WTC11 (cell line): ENCODE data around the gene R3HCC1L. TPM values are rescaled to one million over a fixed set of nuclear protein-coding genes. Genes with fewer than 3 reads are reported as not detected.

Experiments
- ATAC-seq: fragments of 200-7000 bp; cut with Tn5 transposase; 2 replicates; pipeline ENCODE4 v1.10.0; 2021; ENCODE audit warnings: mild to moderate bottlenecking, moderate library complexity
- CTCF ChIA-PET: fragments of 300-600 bp; sonication (Branson Sonifier 250); formaldehyde crosslinking; loops from one replicate; lab custom pipeline; 2021; ENCODE audit warnings: antibody characterized with exemption; lab: Charles Lee
- POLR2A ChIA-PET: fragments of 350-600 bp; sonication (Branson Sonifier 250); formaldehyde crosslinking; loops from one replicate; lab custom pipeline; 2021; ENCODE audit warnings: antibody characterized with exemption; lab: Charles Lee
- DNase-seq: peaks from one replicate; pipeline ENCODE4 v3.0.0; 2021; ENCODE audit warnings: low spot score
- H3K27ac Mint-ChIP-seq: 2 replicates; pipeline ENCODE4 v1.8.0; 2021; ENCODE audit warnings: mixed read lengths
- H3K27me3 Mint-ChIP-seq: 2 replicates; pipeline ENCODE4 v1.8.0; 2021; ENCODE audit warnings: low read depth, mild to moderate bottlenecking, moderate library complexity, mixed read lengths
- H3K36me3 Mint-ChIP-seq: 2 replicates; pipeline ENCODE4 v1.8.0; 2021; ENCODE audit warnings: mixed read lengths
- H3K4me1 Mint-ChIP-seq: 2 replicates; pipeline ENCODE4 v1.8.0; 2022; ENCODE audit warnings: mixed read lengths
- H3K4me3 Mint-ChIP-seq: 2 replicates; pipeline ENCODE4 v1.8.0; 2021; ENCODE audit warnings: mild to moderate bottlenecking, moderate library complexity, mixed read lengths
- H3K9me3 Mint-ChIP-seq: 2 replicates; pipeline ENCODE4 v1.8.0; 2021; ENCODE audit warnings: mixed read lengths
- CREB1 ChIP-seq: sonication (generic); formaldehyde crosslinking; IDR thresholded peaks from 2 replicates; pipeline ENCODE4 v1.8.0; 2023; ENCODE audit warnings: mild to moderate bottlenecking, missing genetic modification reagents
- GRHL2 ChIP-seq: fragments of 250-450 bp; sonication (Bioruptor Pico); IDR thresholded peaks from 2 replicates; pipeline ENCODE4 v1.8.0; 2022; ENCODE audit warnings: mild to moderate bottlenecking, moderate library complexity; ENCODE audit not compliant: insufficient replicate concordance, severe bottlenecking
- GTF2I ChIP-seq: fragments of 250-450 bp; sonication (Bioruptor Pico); conservative IDR thresholded peaks from 2 replicates; pipeline ENCODE4 v1.4.0; 2021; ENCODE audit warnings: mild to moderate bottlenecking
- JUN ChIP-seq: sonication (generic); formaldehyde crosslinking; IDR thresholded peaks from 2 replicates; pipeline ENCODE4 v1.8.0; 2023; ENCODE audit warnings: mild to moderate bottlenecking, missing genetic modification reagents
- KAT7 ChIP-seq: sonication (generic); formaldehyde crosslinking; IDR thresholded peaks from 2 replicates; pipeline ENCODE4 v1.8.1; 2023; ENCODE audit warnings: missing genetic modification reagents, mild to moderate bottlenecking, borderline replicate concordance
- NFYB ChIP-seq: sonication (generic); formaldehyde crosslinking; conservative IDR thresholded peaks from 2 replicates; pipeline ENCODE4 v1.8.0; 2022; ENCODE audit warnings: low read depth, missing genetic modification reagents
- PREB ChIP-seq: sonication (generic); formaldehyde crosslinking; IDR thresholded peaks from 2 replicates; pipeline ENCODE4 v1.8.1; 2022; ENCODE audit warnings: mild to moderate bottlenecking, missing genetic modification reagents, moderate library complexity, borderline replicate concordance
- TEAD1 ChIP-seq: sonication (generic); formaldehyde crosslinking; IDR thresholded peaks from 2 replicates; pipeline ENCODE4 v1.8.0; 2022; ENCODE audit warnings: mild to moderate bottlenecking, missing genetic modification reagents
- USF1 ChIP-seq: sonication (generic); formaldehyde crosslinking; IDR thresholded peaks from 2 replicates; pipeline ENCODE4 v1.8.0; 2022; ENCODE audit warnings: mild to moderate bottlenecking, missing genetic modification reagents
- ZNF232 ChIP-seq: sonication (generic); formaldehyde crosslinking; IDR thresholded peaks from 2 replicates; pipeline ENCODE4 v1.8.0; 2022; ENCODE audit warnings: mild to moderate bottlenecking, missing genetic modification reagents
- ZNF396 ChIP-seq: fragments of 250-450 bp; sonication (Bioruptor Pico); IDR thresholded peaks from 2 replicates; pipeline ENCODE4 v1.8.0; 2021; ENCODE audit warnings: mild to moderate bottlenecking, moderate library complexity, borderline replicate concordance
- ZNF423 ChIP-seq: fragments of 250-450 bp; sonication (Bioruptor Pico); IDR thresholded peaks from 2 replicates; pipeline ENCODE4 v2.1.2; 2022; ENCODE audit warnings: mild to moderate bottlenecking, moderate library complexity
- total RNA-seq: library from RNA; stranded (reverse); gene quantifications from 3 replicates; pipeline ENCODE4 v1.2.3, GENCODE V29; 2021
- TF ChIP-seq, protein P1 (sequence below): sonication (generic); formaldehyde crosslinking; IDR thresholded peaks from 2 replicates; pipeline ENCODE4 v1.8.1; 2022; ENCODE audit warnings: missing genetic modification reagents, borderline replicate concordance
- TF ChIP-seq, protein P2 (sequence below): fragments of 250-450 bp; sonication (Bioruptor Pico); conservative IDR thresholded peaks from 2 replicates; pipeline ENCODE4 v1.9.0; 2021; ENCODE audit warnings: mild to moderate bottlenecking
- TF ChIP-seq, protein P3 (sequence below): sonication (generic); formaldehyde crosslinking; IDR thresholded peaks from 2 replicates; pipeline ENCODE4 v1.8.1; 2023; ENCODE audit warnings: mild to moderate bottlenecking, missing genetic modification reagents, borderline replicate concordance
- TF ChIP-seq, protein P4 (sequence below): sonication (generic); formaldehyde crosslinking; conservative IDR thresholded peaks from 2 replicates; pipeline ENCODE4 v1.8.1; 2023; ENCODE audit warnings: mild to moderate bottlenecking, low read depth, missing genetic modification reagents, moderate library complexity

The R3HCC1L gene
- total RNA-seq, 1 experiment from 2014 or later, result 14.7 TPM

DNA sequence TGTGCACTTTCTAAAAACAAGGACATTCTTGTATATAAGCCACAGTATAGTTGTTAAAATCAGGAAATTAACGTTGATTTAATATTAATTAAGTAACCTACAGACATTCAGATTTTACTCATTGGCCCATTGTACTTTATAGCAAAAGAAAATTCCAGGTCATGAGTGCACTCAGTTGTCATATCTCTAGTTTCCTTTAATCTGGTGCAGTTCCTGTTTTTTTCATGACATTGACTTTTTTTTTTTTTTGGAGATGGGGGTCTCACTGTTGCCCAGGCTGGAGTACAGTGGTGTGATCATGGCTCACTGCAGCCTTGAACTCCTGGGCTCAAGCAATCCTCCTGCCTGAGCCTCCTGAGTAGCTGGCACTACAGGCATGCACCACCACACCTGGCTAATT, 24.1 kb downstream of the R3HCC1L start:
- H3K27ac Mint-ChIP-seq, result no peak overlapping the region
- TF ChIP-seq JUN (CRISPR knock-in tag), result no peak
- no peak for TF ChIP-seq CREB1
- no peak for TF ChIP-seq ZNF232 (CRISPR knock-in tag)
- TF ChIP-seq, protein P1, sequence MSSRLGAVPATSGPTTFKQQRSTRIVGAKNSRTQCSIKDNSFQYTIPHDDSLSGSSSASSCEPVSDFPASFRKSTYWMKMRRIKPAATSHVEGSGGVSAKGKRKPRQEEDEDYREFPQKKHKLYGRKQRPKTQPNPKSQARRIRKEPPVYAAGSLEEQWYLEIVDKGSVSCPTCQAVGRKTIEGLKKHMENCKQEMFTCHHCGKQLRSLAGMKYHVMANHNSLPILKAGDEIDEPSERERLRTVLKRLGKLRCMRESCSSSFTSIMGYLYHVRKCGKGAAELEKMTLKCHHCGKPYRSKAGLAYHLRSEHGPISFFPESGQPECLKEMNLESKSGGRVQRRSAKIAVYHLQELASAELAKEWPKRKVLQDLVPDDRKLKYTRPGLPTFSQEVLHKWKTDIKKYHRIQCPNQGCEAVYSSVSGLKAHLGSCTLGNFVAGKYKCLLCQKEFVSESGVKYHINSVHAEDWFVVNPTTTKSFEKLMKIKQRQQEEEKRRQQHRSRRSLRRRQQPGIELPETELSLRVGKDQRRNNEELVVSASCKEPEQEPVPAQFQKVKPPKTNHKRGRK, result no peak
- TF ChIP-seq USF1 (CRISPR knock-in tag), result no peak
- no peak for TF ChIP-seq GRHL2
- TF ChIP-seq, protein P2, sequence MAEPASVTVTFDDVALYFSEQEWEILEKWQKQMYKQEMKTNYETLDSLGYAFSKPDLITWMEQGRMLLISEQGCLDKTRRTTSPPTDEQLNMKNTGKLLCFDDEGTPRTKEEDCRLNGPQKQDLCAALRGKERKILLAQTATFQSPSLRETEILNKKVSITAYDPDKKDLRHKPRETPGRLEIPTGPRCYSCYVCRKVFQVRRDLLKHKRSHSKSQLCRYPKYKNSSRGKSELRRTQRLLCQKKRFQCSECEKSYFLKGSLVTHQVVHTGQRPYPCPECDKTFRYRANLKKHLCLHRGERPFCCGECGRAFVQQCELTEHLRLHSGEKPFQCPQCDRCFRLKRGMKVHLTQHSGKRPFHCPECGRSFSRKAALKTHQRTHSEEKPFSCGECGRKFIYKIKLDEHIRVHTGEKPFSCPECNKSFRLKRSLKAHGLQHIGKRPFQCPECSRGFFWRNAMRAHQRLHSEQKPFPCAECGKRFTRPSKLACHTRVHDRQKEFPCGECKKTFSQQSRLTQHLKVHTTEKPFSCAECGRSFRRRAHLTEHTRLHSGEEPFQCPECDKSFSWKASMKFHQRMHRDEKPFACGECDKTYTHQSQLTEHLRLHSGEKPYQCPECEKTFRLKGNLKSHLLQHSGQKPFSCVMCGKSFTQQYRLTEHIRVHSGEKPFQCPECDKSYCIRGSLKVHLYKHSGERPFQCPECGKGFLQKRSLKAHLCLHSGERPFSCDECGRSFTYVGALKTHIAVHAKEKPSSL (CRISPR knock-in tag), result no peak
- no peak for TF ChIP-seq TEAD1 (CRISPR knock-in tag)
- TF ChIP-seq KAT7 (CRISPR knock-in tag), result no peak
- no peak for TF ChIP-seq GTF2I (CRISPR knock-in tag)
- TF ChIP-seq NFYB (CRISPR knock-in tag), result no peak
- no peak for TF ChIP-seq ZNF423 (CRISPR knock-in tag)
- peaks cover 20% of the 10 kb centered on the region for H3K4me1 Mint-ChIP-seq
- H3K9me3 Mint-ChIP-seq, result no peaks in the 10 kb centered on the region
- CTCF ChIA-PET, result no interaction called here
- no peaks in the 10 kb centered on the region for H3K27me3 Mint-ChIP-seq
- ATAC-seq, result no peak
- no peak for DNase-seq
- POLR2A ChIA-PET, result no interaction called here
- peaks cover 5% of the 10 kb centered on the region for H3K36me3 Mint-ChIP-seq
- H3K4me3 Mint-ChIP-seq, result no peak overlapping the region

DNA sequence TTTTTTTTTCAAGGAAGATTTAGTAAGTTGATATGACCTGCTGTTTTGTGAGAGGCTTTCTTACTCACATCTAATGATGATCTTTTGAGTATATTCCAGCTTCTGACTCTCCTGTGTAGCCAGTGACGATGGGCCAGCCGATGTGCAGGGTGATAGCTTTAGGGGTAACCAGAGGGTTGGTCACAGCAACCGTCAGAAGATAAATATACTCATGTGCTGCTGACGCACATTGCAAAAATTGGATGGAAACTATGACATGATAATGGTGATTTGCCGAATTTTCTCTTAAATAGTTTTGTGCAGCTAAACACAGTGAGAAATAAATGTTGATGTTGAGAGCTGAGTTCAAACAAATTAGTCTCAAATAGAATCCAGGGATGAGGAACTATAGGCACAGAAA, 29.5 kb downstream of the R3HCC1L start:
- ATAC-seq, result no peak
- DNase-seq, result no peak
- ChIA-PET POLR2A (no interaction called here), CTCF (no interaction called here)
- TF ChIP-seq, protein P3, sequence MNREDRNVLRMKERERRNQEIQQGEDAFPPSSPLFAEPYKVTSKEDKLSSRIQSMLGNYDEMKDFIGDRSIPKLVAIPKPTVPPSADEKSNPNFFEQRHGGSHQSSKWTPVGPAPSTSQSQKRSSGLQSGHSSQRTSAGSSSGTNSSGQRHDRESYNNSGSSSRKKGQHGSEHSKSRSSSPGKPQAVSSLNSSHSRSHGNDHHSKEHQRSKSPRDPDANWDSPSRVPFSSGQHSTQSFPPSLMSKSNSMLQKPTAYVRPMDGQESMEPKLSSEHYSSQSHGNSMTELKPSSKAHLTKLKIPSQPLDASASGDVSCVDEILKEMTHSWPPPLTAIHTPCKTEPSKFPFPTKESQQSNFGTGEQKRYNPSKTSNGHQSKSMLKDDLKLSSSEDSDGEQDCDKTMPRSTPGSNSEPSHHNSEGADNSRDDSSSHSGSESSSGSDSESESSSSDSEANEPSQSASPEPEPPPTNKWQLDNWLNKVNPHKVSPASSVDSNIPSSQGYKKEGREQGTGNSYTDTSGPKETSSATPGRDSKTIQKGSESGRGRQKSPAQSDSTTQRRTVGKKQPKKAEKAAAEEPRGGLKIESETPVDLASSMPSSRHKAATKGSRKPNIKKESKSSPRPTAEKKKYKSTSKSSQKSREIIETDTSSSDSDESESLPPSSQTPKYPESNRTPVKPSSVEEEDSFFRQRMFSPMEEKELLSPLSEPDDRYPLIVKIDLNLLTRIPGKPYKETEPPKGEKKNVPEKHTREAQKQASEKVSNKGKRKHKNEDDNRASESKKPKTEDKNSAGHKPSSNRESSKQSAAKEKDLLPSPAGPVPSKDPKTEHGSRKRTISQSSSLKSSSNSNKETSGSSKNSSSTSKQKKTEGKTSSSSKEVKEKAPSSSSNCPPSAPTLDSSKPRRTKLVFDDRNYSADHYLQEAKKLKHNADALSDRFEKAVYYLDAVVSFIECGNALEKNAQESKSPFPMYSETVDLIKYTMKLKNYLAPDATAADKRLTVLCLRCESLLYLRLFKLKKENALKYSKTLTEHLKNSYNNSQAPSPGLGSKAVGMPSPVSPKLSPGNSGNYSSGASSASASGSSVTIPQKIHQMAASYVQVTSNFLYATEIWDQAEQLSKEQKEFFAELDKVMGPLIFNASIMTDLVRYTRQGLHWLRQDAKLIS (CRISPR knock-in tag), result no peak
- TF ChIP-seq, protein P4, sequence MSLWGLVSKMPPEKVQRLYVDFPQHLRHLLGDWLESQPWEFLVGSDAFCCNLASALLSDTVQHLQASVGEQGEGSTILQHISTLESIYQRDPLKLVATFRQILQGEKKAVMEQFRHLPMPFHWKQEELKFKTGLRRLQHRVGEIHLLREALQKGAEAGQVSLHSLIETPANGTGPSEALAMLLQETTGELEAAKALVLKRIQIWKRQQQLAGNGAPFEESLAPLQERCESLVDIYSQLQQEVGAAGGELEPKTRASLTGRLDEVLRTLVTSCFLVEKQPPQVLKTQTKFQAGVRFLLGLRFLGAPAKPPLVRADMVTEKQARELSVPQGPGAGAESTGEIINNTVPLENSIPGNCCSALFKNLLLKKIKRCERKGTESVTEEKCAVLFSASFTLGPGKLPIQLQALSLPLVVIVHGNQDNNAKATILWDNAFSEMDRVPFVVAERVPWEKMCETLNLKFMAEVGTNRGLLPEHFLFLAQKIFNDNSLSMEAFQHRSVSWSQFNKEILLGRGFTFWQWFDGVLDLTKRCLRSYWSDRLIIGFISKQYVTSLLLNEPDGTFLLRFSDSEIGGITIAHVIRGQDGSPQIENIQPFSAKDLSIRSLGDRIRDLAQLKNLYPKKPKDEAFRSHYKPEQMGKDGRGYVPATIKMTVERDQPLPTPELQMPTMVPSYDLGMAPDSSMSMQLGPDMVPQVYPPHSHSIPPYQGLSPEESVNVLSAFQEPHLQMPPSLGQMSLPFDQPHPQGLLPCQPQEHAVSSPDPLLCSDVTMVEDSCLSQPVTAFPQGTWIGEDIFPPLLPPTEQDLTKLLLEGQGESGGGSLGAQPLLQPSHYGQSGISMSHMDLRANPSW (CRISPR knock-in tag), result no peak
- TF ChIP-seq GRHL2 (no peak), PREB (CRISPR knock-in tag) (no peak), ZNF396 (CRISPR knock-in tag) (no peak)
- H3K27ac Mint-ChIP-seq, result 0 out of 2 replicates have a peak overlapping the region, but pooled peaks have one; percentile 5
- no peaks in the 10 kb centered on the region for H3K9me3 Mint-ChIP-seq
- H3K27me3 Mint-ChIP-seq, result no peaks in the 10 kb centered on the region
- peaks cover 36% of the 10 kb centered on the region for H3K4me1 Mint-ChIP-seq
- H3K4me3 Mint-ChIP-seq, result no peak overlapping the region
- H3K36me3 Mint-ChIP-seq, result peaks cover 17% of the 10 kb centered on the region
